HEK293T (cell line): ENCODE measurements around the gene CHST12.
"Not testable (repeated sequence)": the region's sequence is repeated elsewhere in the genome, so short reads cannot be mapped to it uniquely, and the experiment has no call there.

Experiments
- CTCF ChIA-PET: fragments of 350-600 bp; formaldehyde crosslinking; extraction: SDS; loops from one replicate; lab custom pipeline; 2021; ENCODE audit warnings: antibody characterized with exemption, inconsistent platforms; lab: Yijun Ruan, JAX
- POLR2A ChIA-PET: fragments of 350-600 bp; formaldehyde crosslinking; extraction: SDS; loops from one replicate; lab custom pipeline; 2020; ENCODE audit warnings: antibody characterized with exemption, inconsistent platforms; lab: Yijun Ruan, JAX
- DNase-seq: peaks from one replicate; pipeline ENCODE4 v3.0.0; 2012; ENCODE audit warnings: mixed read lengths; ENCODE audit errors: extremely low spot score
- ARNT ChIP-seq: fragments of 450-650 bp; IDR thresholded peaks from 2 replicates; pipeline ENCODE4 v1.6.1; 2017; ENCODE audit warnings: mild to moderate bottlenecking
- BHLHE40 ChIP-seq: fragments of 450-650 bp; IDR thresholded peaks from 2 replicates; pipeline ENCODE4 v1.6.1; 2016; ENCODE audit warnings: mild to moderate bottlenecking, moderate library complexity, borderline replicate concordance
- CTBP1 ChIP-seq: fragments of 450-650 bp; IDR thresholded peaks from 2 replicates; pipeline ENCODE4 v1.6.1; 2016; ENCODE audit warnings: borderline replicate concordance
- ELF4 ChIP-seq: fragments of 450-650 bp; IDR thresholded peaks from 2 replicates; pipeline ENCODE4 v1.6.1; 2017; ENCODE audit warnings: antibody characterized with exemption
- FOXA1 ChIP-seq: fragments of 450-650 bp; IDR thresholded peaks from 2 replicates; pipeline ENCODE4 v1.6.1; 2016; ENCODE audit warnings: mild to moderate bottlenecking
- FOXK2 ChIP-seq: fragments of 450-650 bp; IDR thresholded peaks from 2 replicates; pipeline ENCODE4 v1.6.1; 2016; ENCODE audit warnings: mild to moderate bottlenecking
- FOXM1 ChIP-seq: fragments of 450-650 bp; IDR thresholded peaks from 2 replicates; pipeline ENCODE4 v1.6.1; 2017; ENCODE audit warnings: mild to moderate bottlenecking, borderline replicate concordance
- HDGF ChIP-seq: fragments of 450-650 bp; IDR thresholded peaks from 2 replicates; pipeline ENCODE4 v1.6.1; 2017; ENCODE audit warnings: antibody characterized with exemption, borderline replicate concordance
- L3MBTL2 ChIP-seq: fragments of 450-650 bp; conservative IDR thresholded peaks from 2 replicates; pipeline ENCODE4 v1.6.1; 2016; ENCODE audit warnings: mild to moderate bottlenecking
- LEF1 ChIP-seq: fragments of 450-650 bp; IDR thresholded peaks from 2 replicates; pipeline ENCODE4 v1.6.1; 2017; ENCODE audit warnings: mild to moderate bottlenecking, borderline replicate concordance
- NFRKB ChIP-seq: fragments of 450-650 bp; IDR thresholded peaks from 2 replicates; pipeline ENCODE4 v1.6.1; 2016; ENCODE audit warnings: mild to moderate bottlenecking, moderate library complexity
- PKNOX1 ChIP-seq: fragments of 450-650 bp; IDR thresholded peaks from 2 replicates; pipeline ENCODE4 v1.6.1; 2016
- SP1 ChIP-seq: fragments of 450-650 bp; IDR thresholded peaks from 2 replicates; pipeline ENCODE4 v1.6.1; 2017
- SUZ12 ChIP-seq: fragments of 450-650 bp; IDR thresholded peaks from 2 replicates; pipeline ENCODE4 v1.6.1; 2016; ENCODE audit warnings: mild to moderate bottlenecking
- TARDBP ChIP-seq: fragments of 450-650 bp; IDR thresholded peaks from 2 replicates; pipeline ENCODE4 v1.6.1; 2016
- ZNF384 ChIP-seq: fragments of 450-650 bp; IDR thresholded peaks from 2 replicates; pipeline ENCODE4 v1.6.1; 2016

The CHST12 gene

GRCh38 chr7:2452643-2453270 is 49.3 kb downstream of the CHST12 start:
- CTCF ChIA-PET: interaction anchor here (0.7 to 7.5 kb wide), 2 partner anchors 15 to 207 kb away, joined by 3 to 79 read pairs; no protein-coding TSS in a partner anchor
- POLR2A ChIA-PET: no interaction called here
- no peak for TF ChIP-seq HDGF
- no peak for TF ChIP-seq L3MBTL2
- no peak for TF ChIP-seq ELF4
- no peak for TF ChIP-seq PKNOX1
- TF ChIP-seq LEF1: no peak
- no peak for TF ChIP-seq ARNT
- no peak for TF ChIP-seq FOXM1
- no peak for TF ChIP-seq SP1
- no peak for TF ChIP-seq FOXK2
- no peak for TF ChIP-seq SUZ12
- TF ChIP-seq ZNF384: no peak
- TF ChIP-seq NFRKB: no peak
- TF ChIP-seq BHLHE40: no peak
- TF ChIP-seq CTBP1: no peak
- no peak for TF ChIP-seq TARDBP
- no peak for TF ChIP-seq FOXA1
- no peak for DNase-seq

- POLR2A ChIA-PET: not testable (repeated sequence)
Measured at GRCh38 chr7:2453849-2454248, 50.4 kb downstream of the CHST12 start.

GRCh38 chr7:2459674-2460073 is 56.3 kb downstream of the CHST12 start:
- TF ChIP-seq ARNT: no peak
- TF ChIP-seq SUZ12: no peak
- TF ChIP-seq FOXK2: no peak
- TF ChIP-seq FOXM1: no peak
- TF ChIP-seq PKNOX1: no peak
- no peak for DNase-seq
- ChIA-PET POLR2A (no interaction called here), CTCF (interaction anchor here (0.6 to 2.4 kb wide), 2 partner anchors 9 to 96 kb away, joined by 3 to 11 read pairs; partner anchors contain the start of gene BRAT1)

More at GRCh38 chr7:2453849-2454248, 50.4 kb downstream of the CHST12 start:
- not testable (repeated sequence) for DNase-seq
- CTCF ChIA-PET: interaction anchor here (7.5 kb wide), 1 partner anchor 14 kb away, joined by 79 read pairs; no protein-coding TSS in a partner anchor

DNA sequence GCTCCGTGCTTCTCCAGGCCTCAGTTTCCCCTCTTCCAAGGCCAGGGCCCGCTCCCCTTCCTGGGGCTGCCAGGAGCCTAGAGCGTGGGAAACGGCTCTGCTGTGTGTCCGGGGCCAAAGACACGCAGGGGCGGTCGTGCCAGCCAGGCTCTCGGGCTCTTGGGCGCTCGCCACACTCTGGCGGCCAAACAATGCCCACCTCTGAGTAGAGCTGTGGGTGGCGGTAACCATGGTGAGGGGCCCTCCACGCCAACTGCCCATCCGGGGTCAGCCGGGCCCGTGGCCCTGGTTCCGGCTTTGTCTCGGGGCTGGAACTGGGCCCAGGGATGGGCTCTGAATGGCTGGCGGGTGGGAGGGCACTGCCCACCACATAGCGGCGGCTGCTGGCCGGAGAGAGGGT is 56.8 kb downstream of the CHST12 start:
- ChIA-PET POLR2A (no interaction called here), CTCF (interaction anchor here (0.6 to 2.4 kb wide), 2 partner anchors 9 to 95 kb away, joined by 3 to 11 read pairs; partner anchors contain the start of gene BRAT1)
- TF ChIP-seq ELF4 (no peak), FOXM1 (no peak), ZNF384 (no peak)
- DNase-seq: no peak

DNA sequence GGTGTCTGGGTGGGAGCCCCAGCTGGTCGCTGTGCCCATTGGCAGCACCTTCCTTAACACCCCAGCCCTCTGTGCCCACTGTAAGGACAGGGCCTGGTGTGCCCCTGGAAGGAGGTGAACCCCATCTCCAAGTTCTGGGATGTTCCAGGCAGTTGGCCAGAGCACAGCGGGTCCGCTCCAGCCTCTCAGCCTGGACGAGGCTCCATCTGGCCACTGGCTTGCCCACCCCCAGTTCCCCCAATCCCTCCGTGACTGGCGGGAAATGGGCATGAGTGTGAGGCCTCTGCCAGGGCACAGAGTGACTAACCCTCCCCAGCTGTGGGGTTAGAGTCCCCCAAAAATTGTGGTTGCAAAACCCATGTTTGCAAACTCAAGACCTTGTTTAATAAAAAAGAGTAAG is 57.2 kb downstream of the CHST12 start:
- POLR2A ChIA-PET: no interaction called here

GRCh38 chr7:2461268-2462026 is 58.0 kb downstream of the CHST12 start:
- no peak for DNase-seq
- ChIA-PET CTCF (interaction anchor here (0.6 kb wide), 1 partner anchor 1981 kb away, joined by 3 read pairs; no protein-coding TSS in a partner anchor), POLR2A (no interaction called here)
- no peak for TF ChIP-seq BHLHE40
- TF ChIP-seq FOXK2: no peak
- TF ChIP-seq LEF1: no peak
- TF ChIP-seq HDGF: no peak
- TF ChIP-seq ELF4: no peak
- TF ChIP-seq CTBP1: no peak
- no peak for TF ChIP-seq FOXA1
- no peak for TF ChIP-seq ARNT
- no peak for TF ChIP-seq SUZ12
- no peak for TF ChIP-seq NFRKB
- TF ChIP-seq PKNOX1: no peak
- TF ChIP-seq ZNF384: no peak
- no peak for TF ChIP-seq L3MBTL2
- no peak for TF ChIP-seq FOXM1
- TF ChIP-seq TARDBP: no peak
- TF ChIP-seq SP1: no peak

More for the DNA sequence above, 57.2 kb downstream of the CHST12 start:
- TF ChIP-seq TARDBP: no peak
- TF ChIP-seq NFRKB: no peak
- no peak for TF ChIP-seq BHLHE40
- no peak for TF ChIP-seq ZNF384
- no peak for TF ChIP-seq FOXA1
- no peak for TF ChIP-seq LEF1
- CTCF ChIA-PET: no interaction called here
- DNase-seq: no peak

- DNase-seq: no peak
- POLR2A ChIA-PET: no interaction called here
- TF ChIP-seq CTBP1 (no peak), TARDBP (no peak), HDGF (no peak), FOXA1 (no peak), ARNT (no peak), SUZ12 (no peak), PKNOX1 (no peak), SP1 (no peak), LEF1 (no peak), FOXK2 (no peak), ZNF384 (no peak), L3MBTL2 (no peak), BHLHE40 (no peak), FOXM1 (no peak), ELF4 (no peak), NFRKB (no peak)
- CTCF ChIA-PET: no interaction called here
Measured at GRCh38 chr7:2462731-2463130, 59.3 kb downstream of the CHST12 start.
